ENCODE results near the gene ZNF319. TPM values are rescaled to one million over a fixed set of nuclear protein-coding genes. Genes with fewer than 3 reads are reported as not detected.

ZNF319 gene
- total and polyA plus RNA-seq, 2 of the 13 experiments (the other 11 are each of a cell fraction or from before 2014, with no cell fraction given): 2.4 to 3.6 TPM

- BruUV-seq (replicated peaks): no TSS peak
- H3K36me3 ChIP-seq (replicated peaks in 1 of 2; ENCODE audit: control insufficient read depth in 1 of 2, insufficient read depth in 2 of 2, low read length in 2 of 2): peaks cover 4 to 10% of the 10 kb centered on the region in 2 experiments; a peak in 3 of 5 replicates
- no peak overlapping the region for H3K4me2 ChIP-seq (ENCODE audit: low read depth, low read length)
- ATAC-seq (peak; percentile 18), FAIRE-seq (no peak), DNase-seq (ENCODE audit: low spot score) (no peak)
- ChIA-PET POLR2A (interaction anchor here (0.9 to 1.3 kb wide), 2 partner anchors 10 to 75 kb away, joined by 3 read pairs; partner anchors contain the start of gene USB1), CTCF (ENCODE audit: low intra/inter-chr PET ratio, low total read pairs) (no interaction called here)
- in situ Hi-C loops (cut with HindIII; ENCODE audit: extremely low pct_ligation_motif_present, low pct_unique_long_range_greater_than_20kb): no loop called here
- H3K27me3 ChIP-seq (ENCODE audit: control insufficient read depth in 1 of 2, insufficient read depth in 2 of 2, low read length in 2 of 2): peaks cover 2 to 18% of the 10 kb centered on the region in 2 experiments; a peak in 2 of 5 replicates
- no peaks in the 10 kb centered on the region for H3K9me3 ChIP-seq (ENCODE audit: low read length)
- no peaks in the 10 kb centered on the region for H3K4me1 ChIP-seq (ENCODE audit: insufficient read depth, low read length)
- no peak overlapping the region for H3K9ac ChIP-seq (ENCODE audit: insufficient read depth, low read depth, low read length)
- intact Hi-C loops (cut with micrococcal nuclease; ENCODE audit: unreplicated experiment): no loop called here
- WGBS (ENCODE audit: low lambda C conversion rate): 31% methylated on average over 10 of the region's 11 CpGs
- TF ChIP-seq NCOA5 (CRISPR knock-in tag; IDR thresholded peaks at IDR 0.05): no peak
- no peak for TF ChIP-seq FOXO4 (CRISPR knock-in tag; conservative IDR thresholded peaks at IDR 0.05)
- TF ChIP-seq ZBTB38 (CRISPR knock-in tag; IDR thresholded peaks at IDR 0.05): no peak
- no peak for TF ChIP-seq ZNF512B (CRISPR knock-in tag; IDR thresholded peaks at IDR 0.05; ENCODE audit: borderline replicate concordance)
- TF ChIP-seq ZNF101 (CRISPR knock-in tag; IDR thresholded peaks at IDR 0.05; ENCODE audit: borderline replicate concordance, low read depth): no peak
- no peak for TF ChIP-seq GZF1 (CRISPR knock-in tag; IDR thresholded peaks at IDR 0.05)
- TF ChIP-seq GTF2F1 (IDR thresholded peaks at IDR 0.05; ENCODE audit: low read length): no peak
- no peak for TF ChIP-seq ZXDC (CRISPR knock-in tag; IDR thresholded peaks at IDR 0.05)
- TF ChIP-seq RFXANK (CRISPR knock-in tag; IDR thresholded peaks at IDR 0.05): no peak
- no peak for TF ChIP-seq ZNF143 (CRISPR knock-in tag; IDR thresholded peaks at IDR 0.05)
- TF ChIP-seq ZNF558 (CRISPR knock-in tag; IDR thresholded peaks at IDR 0.05; ENCODE audit: borderline replicate concordance): no peak
- H3K79me2 ChIP-seq (ENCODE audit: insufficient read depth, low read length): no peaks in the 10 kb centered on the region
- H3K4me3 ChIP-seq (replicated peaks in 1 of 3; ENCODE audit: insufficient read depth in 1 of 3, low read depth in 2 of 3, low read length in 3 of 3): no peak overlapping the region
- no peaks in the 10 kb centered on the region for H4K20me1 ChIP-seq (ENCODE audit: insufficient read depth, low read length)
- H2AFZ ChIP-seq (ENCODE audit: low read length): no peak overlapping the region
- no peak overlapping the region for H3K27ac ChIP-seq (ENCODE audit: extremely low read length, insufficient read depth, low read length)
Measured at GRCh38 chr16:57991551-57992059, 8.9 kb downstream of the ZNF319 start.
